H1 (cell line): ENCODE data around the gene PTH1R. TPM values are rescaled to one million over a fixed set of nuclear protein-coding genes. Genes with fewer than 3 reads are reported as not detected.

Experiments
- CTCF ChIA-PET: fragments of 300-600 bp; sonication (Branson Sonifier 250); formaldehyde crosslinking; loops from one replicate; lab custom pipeline; 2021; ENCODE audit not compliant: partially characterized antibody; lab: Charles Lee
- POLR2A ChIA-PET: fragments of 300-600 bp; sonication (Branson Sonifier 250); formaldehyde crosslinking; loops from one replicate; lab custom pipeline; 2021; ENCODE audit warnings: inconsistent platforms; ENCODE audit not compliant: partially characterized antibody; lab: Charles Lee
- DNase-seq, 2 experiments: peaks; one replicate each; pipeline versions ENCODE4 v3.0.0 to v3.0.0-alpha.2; 2010 to 2022; ENCODE audit warnings: low spot score in 2 of 2, low read depth in 1 of 2, mixed read lengths in 1 of 2
- FAIRE-seq: peaks from 2 replicates; lab custom pipeline; 2011; peaks lifted over from hg19 to GRCh38; lab: Jason Lieb, UNC
- H2AFZ ChIP-seq: 2 replicates; pipeline ENCODE4 v1.8.1; 2012; ENCODE audit warnings: low read length, inconsistent platforms
- H2AK5ac ChIP-seq: 2 replicates; pipeline ENCODE4 v1.6.1; 2013; ENCODE audit warnings: low read depth, low read length
- H2BK120ac ChIP-seq: replicated peaks from 2 replicates; pipeline ENCODE3; 2013; ENCODE audit warnings: low read depth, low read length, inconsistent platforms
- H2BK12ac ChIP-seq: 2 replicates; pipeline ENCODE4 v1.6.1; 2013; ENCODE audit warnings: low read depth, low read length
- H2BK15ac ChIP-seq: 2 replicates; pipeline ENCODE4 v1.6.1; 2013; ENCODE audit warnings: low read length
- H2BK20ac ChIP-seq: 2 replicates; pipeline ENCODE4 v1.6.1; 2013; ENCODE audit warnings: low read length
- H2BK5ac ChIP-seq: 2 replicates; pipeline ENCODE4 v1.6.1; 2013; ENCODE audit warnings: low read depth, low read length
- H3K14ac ChIP-seq: 2 replicates; pipeline ENCODE4 v1.6.1; 2013; ENCODE audit warnings: inconsistent platforms; ENCODE audit not compliant: insufficient read length
- H3K18ac ChIP-seq: 2 replicates; pipeline ENCODE4 v1.6.1; 2013; ENCODE audit warnings: low read length; ENCODE audit errors: extremely low read depth
- H3K23ac ChIP-seq: 2 replicates; pipeline ENCODE4 v1.6.1; 2013; ENCODE audit warnings: inconsistent platforms; ENCODE audit not compliant: insufficient read length
- H3K23me2 ChIP-seq: 2 replicates; pipeline ENCODE4 v1.6.1; 2013; ENCODE audit warnings: low read depth, low read length
- H3K27ac ChIP-seq: 2 replicates; pipeline ENCODE4 v1.6.1; 2011; ENCODE audit warnings: low read depth, low read length, inconsistent platforms
- H3K27me3 ChIP-seq, 4 experiments: replicated peaks in 1 of 4; 1 replicate in 1 of 4; 2 replicates in 3 of 4; pipeline versions ENCODE4 v1.6.1 to v1.8.1; 2011 to 2013; ENCODE audit warnings: low read length in 3 of 4, mild to moderate bottlenecking in 3 of 4, inconsistent platforms in 2 of 4, mixed read lengths in 2 of 4, moderate library complexity in 1 of 4; ENCODE audit not compliant: control insufficient read depth in 3 of 4, insufficient read depth in 3 of 4; ENCODE audit errors: extremely low read depth in 1 of 4
- H3K36me3 ChIP-seq, 4 experiments: 2 replicates each; pipeline versions ENCODE4 v1.6.1 to v1.8.1; 2011 to 2013; ENCODE audit warnings: mild to moderate bottlenecking in 4 of 4, low read length in 3 of 4, moderate library complexity in 2 of 4, control low read depth in 1 of 4, inconsistent platforms in 1 of 4; ENCODE audit not compliant: insufficient read depth in 4 of 4, control insufficient read depth in 2 of 4
- H3K4ac ChIP-seq: replicated peaks from 2 replicates; pipeline ENCODE3; 2013; ENCODE audit warnings: low read length, low read depth, mixed read lengths, inconsistent platforms; ENCODE audit not compliant: insufficient read length
- H3K4me1 ChIP-seq, 4 experiments: replicated peaks in 1 of 4; 1 replicate in 1 of 4; 2 replicates in 3 of 4; pipeline versions ENCODE4 v1.6.1 to v1.8.1; 2011 to 2013; ENCODE audit warnings: low read length in 3 of 4, inconsistent platforms in 2 of 4, mixed read lengths in 1 of 4; ENCODE audit not compliant: insufficient read depth in 4 of 4, control insufficient read depth in 3 of 4
- H3K4me2 ChIP-seq, 2 experiments: 2 replicates each; pipeline versions ENCODE4 v1.6.1 to v1.8.1; 2011 to 2013; ENCODE audit warnings: low read depth in 2 of 2, low read length in 2 of 2, control low read depth in 1 of 2, inconsistent platforms in 1 of 2, mild to moderate bottlenecking in 1 of 2; ENCODE audit not compliant: insufficient read depth in 1 of 2
- H3K4me3 ChIP-seq, 4 experiments: fragments of 200-600, 300-600 bp in 1 of 4; sonication (generic), shearing (Covaris generic), sonication (Bioruptor Twin) in 1 of 4; 2 replicates each; pipeline versions ENCODE4 v1.5.1 to v1.8.1; 2011 to 2016; ENCODE audit warnings: low read length in 4 of 4, low read depth in 3 of 4, control low read depth in 2 of 4, inconsistent platforms in 2 of 4, mild to moderate bottlenecking in 2 of 4, mixed read lengths in 1 of 4, moderate library complexity in 1 of 4; ENCODE audit not compliant: insufficient read depth in 2 of 4; ENCODE audit errors: extremely low read depth in 1 of 4
- H3K56ac ChIP-seq: replicated peaks from 2 replicates; pipeline ENCODE3; 2013; ENCODE audit warnings: low read depth, mild to moderate bottlenecking, mixed read lengths, low read length, inconsistent platforms; ENCODE audit not compliant: insufficient read length
- H3K79me1 ChIP-seq: 2 replicates; pipeline ENCODE4 v1.6.1; 2013; ENCODE audit warnings: low read depth, low read length, control low read depth
- H3K79me2 ChIP-seq, 2 experiments: 2 replicates each; pipeline versions ENCODE4 v1.6.1 to v1.8.1; 2012 to 2013; ENCODE audit warnings: low read length in 2 of 2, mild to moderate bottlenecking in 2 of 2, inconsistent platforms in 1 of 2; ENCODE audit not compliant: insufficient read depth in 2 of 2, control insufficient read depth in 1 of 2
- H3K9ac ChIP-seq, 4 experiments: replicated peaks in 1 of 4; 1 replicate in 1 of 4; 2 replicates in 3 of 4; pipeline versions ENCODE4 v1.6.1 to v1.8.1; 2011 to 2013; ENCODE audit warnings: low read depth in 3 of 4, low read length in 3 of 4, control low read depth in 2 of 4, mild to moderate bottlenecking in 2 of 4, moderate library complexity in 2 of 4, inconsistent platforms in 1 of 4; ENCODE audit errors: extremely low read depth in 1 of 4
- H3K9me3 ChIP-seq, 2 experiments: 2 replicates each; pipeline versions ENCODE4 v1.6.1 to v1.8.1; 2012 to 2013; ENCODE audit warnings: mild to moderate bottlenecking in 2 of 2, moderate library complexity in 2 of 2, control low read depth in 1 of 2, inconsistent platforms in 1 of 2, low read depth in 1 of 2, low read length in 1 of 2, mixed read lengths in 1 of 2; ENCODE audit not compliant: insufficient read depth in 2 of 2
- H4K20me1 ChIP-seq, 2 experiments: replicated peaks in 1 of 2; 2 replicates each; pipeline versions ENCODE3 to v1.8.1; 2011 to 2013; ENCODE audit warnings: inconsistent platforms in 2 of 2, low read length in 2 of 2, mild to moderate bottlenecking in 1 of 2; ENCODE audit not compliant: insufficient read depth in 2 of 2, control insufficient read depth in 1 of 2
- H4K5ac ChIP-seq: 2 replicates; pipeline ENCODE4 v1.6.1; 2013; ENCODE audit warnings: low read length, low read depth, mixed read lengths, inconsistent platforms; ENCODE audit not compliant: insufficient read length
- H4K8ac ChIP-seq: 2 replicates; pipeline ENCODE4 v1.8.0; 2013; ENCODE audit warnings: mild to moderate bottlenecking, moderate library complexity, low read length, inconsistent platforms; ENCODE audit not compliant: insufficient read depth; ENCODE audit errors: extremely low read depth
- H4K91ac ChIP-seq: replicated peaks from 2 replicates; pipeline ENCODE3; 2013; ENCODE audit warnings: low read length, mixed read lengths, inconsistent platforms; ENCODE audit not compliant: insufficient read length
- CBX5 ChIP-seq: fragments of 300-800, 300-1000 bp; sonication (generic); IDR thresholded peaks from 2 replicates; pipeline ENCODE4 v1.7.1; 2016; ENCODE audit warnings: antibody characterized with exemption, low read length, low read depth
- CBX8 ChIP-seq: fragments of 300-800, 300-1000 bp; sonication (generic); IDR thresholded peaks from 2 replicates; pipeline ENCODE4 v1.7.1; 2016; ENCODE audit warnings: low read depth, low read length, borderline replicate concordance
- KDM1A ChIP-seq: fragments of 200-600, 300-600 bp; sonication (generic); IDR thresholded peaks from 2 replicates; pipeline ENCODE4 v1.7.1; 2016; ENCODE audit warnings: mild to moderate bottlenecking, low read length, borderline replicate concordance
- MAFK ChIP-seq: IDR thresholded peaks from 2 replicates; pipeline ENCODE4 v1.6.1; 2012; ENCODE audit warnings: low read depth, mild to moderate bottlenecking, improper control_type of control experiment, low read length
- SIRT6 ChIP-seq: IDR thresholded peaks from one replicate; pipeline ENCODE4 v1.7.1; 2012; ENCODE audit warnings: low read length, inconsistent platforms
- TEAD4 ChIP-seq: IDR thresholded peaks from 2 replicates; pipeline ENCODE4 v1.6.1; 2012; ENCODE audit warnings: low read depth, low read length, inconsistent platforms, mixed read lengths
- YY1 ChIP-seq: IDR thresholded peaks from 2 replicates; pipeline ENCODE4 v1.6.1; 2011; ENCODE audit warnings: low read depth, mild to moderate bottlenecking, low read length
- WGBS, 2 experiments: shearing (Covaris generic) in 1 of 2; methylation state at CpG; one replicate each; pipeline versions ENCODE4 v1.1.6 to v1.1.7; 2013 to 2015; ENCODE audit warnings: low lambda C conversion rate in 2 of 2, mixed read lengths in 2 of 2, inconsistent platforms in 1 of 2, low coverage in 1 of 2, missing lambda C conversion rate in 1 of 2; ENCODE audit not compliant: insufficient replicate concordance in 2 of 2, insufficient coverage in 1 of 2, insufficient read length in 1 of 2; ENCODE audit errors: extremely low coverage in 1 of 2, missing lambda C conversion rate in 1 of 2; 5-methylcytosine and 5-hydroxymethylcytosine counted together
- polyA plus RNA-seq, 7 experiments: library from polyadenylated mRNA; depleted of rRNA in 3 of 7; stranded (reverse) in 5 of 7; unstranded in 2 of 7; fragments of >200 nt in 5 of 7; fragments of 200-250 nt in 2 of 7; gene quantifications; 1 replicate in 5 of 7; 2 replicates in 1 of 7; 4 replicates in 1 of 7; pipeline versions ENCODE4 v1.2.1 to v1.2.3, GENCODE V29; 2011 to 2013; ENCODE audit warnings: missing spikeins in 2 of 7, mixed read lengths in 2 of 7
- total RNA-seq: library from RNA; stranded (reverse); fragmentation: NEBNext Ultra II Directional; extraction: Animal tissue kit (Norgen Biotek cat#: 25700); gene quantifications from 2 replicates; pipeline ENCODE4 v1.2.1, GENCODE V29; 2021

The PTH1R gene
- total and polyA plus RNA-seq, 2 of the 8 experiments (the other 6 are each of a cell fraction or from before 2014, with no cell fraction given): 0.57 to 1.5 TPM

DNA sequence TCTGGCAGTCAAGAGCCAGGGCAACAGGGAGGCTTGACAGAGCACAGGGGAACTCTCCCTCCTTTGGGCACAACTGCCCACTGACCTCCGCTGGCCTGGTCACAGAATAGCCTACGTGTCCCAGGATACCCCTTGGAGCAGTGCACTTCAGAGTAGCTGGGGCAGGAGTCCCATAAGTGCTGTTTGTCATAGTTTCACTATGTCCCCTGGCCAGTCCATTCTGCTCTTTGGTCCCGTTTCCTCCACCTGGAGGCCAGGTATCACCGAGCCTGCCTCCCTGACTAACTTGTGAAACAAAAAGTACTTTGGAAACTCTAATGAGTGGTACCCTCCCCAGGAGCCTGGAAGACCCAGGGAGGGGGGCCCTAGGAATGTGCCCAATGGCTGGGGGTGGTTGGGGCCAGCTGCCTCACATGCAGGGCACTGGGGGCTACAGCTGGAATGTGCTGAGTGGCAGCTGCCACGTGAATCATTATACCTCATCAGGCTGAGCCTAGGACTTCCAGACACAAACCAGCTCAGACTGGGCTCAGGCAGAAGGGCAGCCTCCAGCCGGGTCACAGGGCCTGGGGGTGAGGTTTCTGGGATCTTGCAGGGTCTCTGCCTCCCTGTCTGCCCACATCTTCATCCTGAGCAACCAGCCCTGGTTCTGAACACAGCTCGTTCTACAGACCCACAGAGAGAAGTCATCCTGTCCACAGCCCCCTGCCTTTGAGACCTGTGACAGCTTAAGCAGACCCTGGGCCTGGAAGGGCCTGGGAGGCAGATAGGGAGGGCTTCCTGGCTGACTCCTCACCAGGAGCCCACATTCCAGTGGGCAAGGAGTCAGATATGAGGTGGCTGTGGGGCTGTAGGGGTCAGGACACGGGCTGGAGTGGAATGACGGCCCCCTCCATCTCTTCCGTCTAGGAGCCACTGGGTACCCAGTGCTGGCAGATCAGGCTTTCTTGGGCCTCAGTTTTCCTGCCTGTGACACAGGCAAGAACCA is 914 bp upstream of the PTH1R start:
- Histone ChIP-seq H4K20me1 (peaks cover 4 to 10% of the 10 kb centered on the region in 2 experiments), H3K4me3 (no peak overlapping the region), H3K36me3 (no peaks in the 10 kb centered on the region)
- no peak for TF ChIP-seq MAFK
- TF ChIP-seq CBX8: no peak
- TF ChIP-seq SIRT6: no peak
- TF ChIP-seq TEAD4: peak; percentile 44; the same call in 1 of the 2 replicates
- TF ChIP-seq YY1: no peak
- TF ChIP-seq CBX5: no peak
- TF ChIP-seq KDM1A: no peak
- TF ChIP-seq, all 59 proteins: peak for 1
- POLR2A ChIA-PET: no interaction called here
- H3K56ac ChIP-seq: no peak overlapping the region
- peaks cover 0 to 9% (median 1%) of the 10 kb centered on the region in 4 experiments; a peak in 4 of 7 replicates for H3K4me1 ChIP-seq
- WGBS, 2 experiments: 76% methylated on average over 10 of the region's 10 CpGs; no CpG with 5 or more reads in 1 of the 2 experiments
- H2BK5ac ChIP-seq: no peak overlapping the region
- H3K18ac ChIP-seq: no peak overlapping the region; the same call in 1 of the 2 replicates
- no peak overlapping the region for H2BK120ac ChIP-seq
- peaks cover 22 to 66% (median 56%) of the 10 kb centered on the region in 4 experiments for H3K27me3 ChIP-seq
- H4K8ac ChIP-seq: peak overlapping the region; percentile 53; the same call in 1 of the 2 replicates
- no peak overlapping the region for H4K91ac ChIP-seq
- H3K9ac ChIP-seq: no peak overlapping the region
- no peak overlapping the region for H2AK5ac ChIP-seq
- no peak overlapping the region for H3K23ac ChIP-seq
- H3K4ac ChIP-seq: no peak overlapping the region
- H2AFZ ChIP-seq: no peak overlapping the region
- no peak overlapping the region for H3K4me2 ChIP-seq
- H3K9me3 ChIP-seq: no peaks in the 10 kb centered on the region
- H2BK15ac ChIP-seq: no peak overlapping the region
- H3K23me2 ChIP-seq: peaks cover 5% of the 10 kb centered on the region; the same call in 1 of the 2 replicates
- H4K5ac ChIP-seq: no peak overlapping the region
- H3K14ac ChIP-seq: no peak overlapping the region
- H2BK12ac ChIP-seq: no peak overlapping the region
- H3K27ac ChIP-seq: no peak overlapping the region
- no peak for FAIRE-seq
- no peaks in the 10 kb centered on the region for H3K79me2 ChIP-seq
- CTCF ChIA-PET: interaction anchor here (0.6 to 2.7 kb wide), 8 partner anchors 10 to 170 kb away, joined by 3 to 15 read pairs (median 4); partner anchors contain the start of gene MYL3
- H3K79me1 ChIP-seq: no peaks in the 10 kb centered on the region
- no peak for DNase-seq
- H2BK20ac ChIP-seq: no peak overlapping the region
